ENCODE measurements around the gene CMTM2. TPM values are rescaled to one million over a fixed set of nuclear protein-coding genes. Genes with fewer than 3 reads are reported as not detected.
A peak's percentile ranks its signal among the peaks of the same experiment; 100 is the strongest.

Gene CMTM2
- total RNA-seq = 0.51 and 0.95 TPM in 2 replicates

GRCh38 chr16:66578651-66579531 is at the start of gene CMTM2:
TSS of gene CMTM2 (plus strand) at chr16:66579463. CDS start at chr16:66579608, 145 bp downstream.
- no peak within 1 kb of the TSS for H3K27ac Mint-ChIP-seq
- peaks cover 18% of the 10 kb centered on the region for H3K4me1 Mint-ChIP-seq
- no peak for DNase-seq
- peaks cover 31% of the 10 kb centered on the region for H3K27me3 Mint-ChIP-seq
- no peaks in the 10 kb centered on the region for H3K9me3 Mint-ChIP-seq
- peaks cover 28% of the 10 kb centered on the region for H3K36me3 Mint-ChIP-seq (ENCODE audit: low read depth)
- intact Hi-C loops (cut with micrococcal nuclease) = no loop called here
- H3K4me3 Mint-ChIP-seq = peak within 1 kb of the TSS; percentile 39

- peaks cover 36% of the 10 kb centered on the region for H3K4me1 Mint-ChIP-seq
- H3K4me3 Mint-ChIP-seq = no peak overlapping the region
- intact Hi-C loops (cut with micrococcal nuclease) = no loop called here
- peak overlapping the region; percentile 1 for H3K27ac Mint-ChIP-seq
- no peak for DNase-seq
- H3K9me3 Mint-ChIP-seq = no peaks in the 10 kb centered on the region
- H3K36me3 Mint-ChIP-seq (ENCODE audit: low read depth) = peaks cover 23% of the 10 kb centered on the region
- H3K27me3 Mint-ChIP-seq = no peaks in the 10 kb centered on the region
Observed at GRCh38 chr16:66529475-66529874, 49.8 kb upstream of the CMTM2 start.

- Mint-ChIP-seq H3K36me3 (ENCODE audit: low read depth) (peaks cover 40% of the 10 kb centered on the region), H3K27ac (no peak overlapping the region), H3K4me1 (peaks cover 24% of the 10 kb centered on the region), H3K4me3 (no peak overlapping the region), H3K27me3 (no peaks in the 10 kb centered on the region), H3K9me3 (no peaks in the 10 kb centered on the region)
- intact Hi-C loops (cut with micrococcal nuclease) = no loop called here
- no peak for DNase-seq
Observed at GRCh38 chr16:66534376-66534799, 44.9 kb upstream of the CMTM2 start.

GRCh38 chr16:66536525-66536924 is 42.7 kb upstream of the CMTM2 start:
- H3K4me3 Mint-ChIP-seq = no peak overlapping the region
- no peaks in the 10 kb centered on the region for H3K27me3 Mint-ChIP-seq
- H3K27ac Mint-ChIP-seq = no peak overlapping the region
- peaks cover 30% of the 10 kb centered on the region for H3K36me3 Mint-ChIP-seq (ENCODE audit: low read depth)
- H3K4me1 Mint-ChIP-seq = peaks cover 26% of the 10 kb centered on the region
- H3K9me3 Mint-ChIP-seq = no peaks in the 10 kb centered on the region
- intact Hi-C loops (cut with micrococcal nuclease) = no loop called here
- DNase-seq = no peak

- no peaks in the 10 kb centered on the region for H3K9me3 Mint-ChIP-seq
- intact Hi-C loops (cut with micrococcal nuclease) = no loop called here
- no peak overlapping the region for H3K27ac Mint-ChIP-seq
- no peak for DNase-seq
- no peak overlapping the region for H3K4me3 Mint-ChIP-seq
- H3K36me3 Mint-ChIP-seq (ENCODE audit: low read depth) = peaks cover 34% of the 10 kb centered on the region
- peaks cover 29% of the 10 kb centered on the region for H3K4me1 Mint-ChIP-seq
- no peaks in the 10 kb centered on the region for H3K27me3 Mint-ChIP-seq
Observed at GRCh38 chr16:66537236-66537635, 42.0 kb upstream of the CMTM2 start.

GRCh38 chr16:66538910-66539309 is 40.4 kb upstream of the CMTM2 start:
- H3K27ac Mint-ChIP-seq = peak overlapping the region; percentile 71
- H3K9me3 Mint-ChIP-seq = no peaks in the 10 kb centered on the region
- peaks cover 30% of the 10 kb centered on the region for H3K4me1 Mint-ChIP-seq
- intact Hi-C loops (cut with micrococcal nuclease) = no loop called here
- H3K27me3 Mint-ChIP-seq = no peaks in the 10 kb centered on the region
- peak overlapping the region; percentile 37 for H3K4me3 Mint-ChIP-seq
- no peak for DNase-seq
- H3K36me3 Mint-ChIP-seq (ENCODE audit: low read depth) = peaks cover 32% of the 10 kb centered on the region

- H3K9me3 Mint-ChIP-seq = no peaks in the 10 kb centered on the region
- H3K27ac Mint-ChIP-seq = peak overlapping the region; percentile 53
- H3K4me1 Mint-ChIP-seq = peaks cover 30% of the 10 kb centered on the region
Observed at GRCh38 chr16:66539623-66540469, 39.4 kb upstream of the CMTM2 start.

GRCh38 chr16:66541388-66542355 is 37.6 kb upstream of the CMTM2 start:
- peaks cover 29% of the 10 kb centered on the region for H3K4me1 Mint-ChIP-seq
- H3K9me3 Mint-ChIP-seq = no peaks in the 10 kb centered on the region
- H3K4me3 Mint-ChIP-seq = no peak overlapping the region
- H3K27ac Mint-ChIP-seq = peak overlapping the region; percentile 7
- peaks cover 26% of the 10 kb centered on the region for H3K36me3 Mint-ChIP-seq (ENCODE audit: low read depth)
- intact Hi-C loops (cut with micrococcal nuclease) = no loop called here
- no peaks in the 10 kb centered on the region for H3K27me3 Mint-ChIP-seq
- DNase-seq = no peak

More at GRCh38 chr16:66539623-66540469, 39.4 kb upstream of the CMTM2 start:
- Mint-ChIP-seq H3K4me3 (no peak overlapping the region), H3K27me3 (no peaks in the 10 kb centered on the region), H3K36me3 (ENCODE audit: low read depth) (peaks cover 30% of the 10 kb centered on the region)
- no peak for DNase-seq
- intact Hi-C loops (cut with micrococcal nuclease) = no loop called here

- peaks cover 24% of the 10 kb centered on the region for H3K36me3 Mint-ChIP-seq (ENCODE audit: low read depth)
- H3K27ac Mint-ChIP-seq = no peak overlapping the region
- H3K4me3 Mint-ChIP-seq = no peak overlapping the region
- no peaks in the 10 kb centered on the region for H3K27me3 Mint-ChIP-seq
- no peaks in the 10 kb centered on the region for H3K9me3 Mint-ChIP-seq
- intact Hi-C loops (cut with micrococcal nuclease) = no loop called here
- no peak for DNase-seq
- H3K4me1 Mint-ChIP-seq = peaks cover 32% of the 10 kb centered on the region
Observed at GRCh38 chr16:66542396-66542795, 36.9 kb upstream of the CMTM2 start.

GRCh38 chr16:66543541-66543940 is 35.7 kb upstream of the CMTM2 start:
- H3K4me3 Mint-ChIP-seq = no peak overlapping the region
- H3K9me3 Mint-ChIP-seq = no peaks in the 10 kb centered on the region
- H3K36me3 Mint-ChIP-seq (ENCODE audit: low read depth) = peaks cover 17% of the 10 kb centered on the region
- no peak for DNase-seq
- H3K4me1 Mint-ChIP-seq = peaks cover 35% of the 10 kb centered on the region
- intact Hi-C loops (cut with micrococcal nuclease) = no loop called here
- H3K27ac Mint-ChIP-seq = no peak overlapping the region
- no peaks in the 10 kb centered on the region for H3K27me3 Mint-ChIP-seq

- DNase-seq = no peak
- no peaks in the 10 kb centered on the region for H3K27me3 Mint-ChIP-seq
- peaks cover 15% of the 10 kb centered on the region for H3K36me3 Mint-ChIP-seq (ENCODE audit: low read depth)
- no peak overlapping the region for H3K4me3 Mint-ChIP-seq
- peaks cover 38% of the 10 kb centered on the region for H3K4me1 Mint-ChIP-seq
- intact Hi-C loops (cut with micrococcal nuclease) = no loop called here
- H3K27ac Mint-ChIP-seq = no peak overlapping the region
- H3K9me3 Mint-ChIP-seq = no peaks in the 10 kb centered on the region
Observed at GRCh38 chr16:66544016-66544757, 35.1 kb upstream of the CMTM2 start.

- Mint-ChIP-seq H3K9me3 (no peaks in the 10 kb centered on the region), H3K27ac (peak overlapping the region; percentile 5)
Observed at GRCh38 chr16:66547101-66547989, 31.9 kb upstream of the CMTM2 start.

More at GRCh38 chr16:66547101-66547989, 31.9 kb upstream of the CMTM2 start:
- DNase-seq = no peak
- intact Hi-C loops (cut with micrococcal nuclease) = no loop called here
- peaks cover 40% of the 10 kb centered on the region for H3K4me1 Mint-ChIP-seq
- peaks cover 9% of the 10 kb centered on the region for H3K36me3 Mint-ChIP-seq (ENCODE audit: low read depth)
- H3K27me3 Mint-ChIP-seq = peaks cover under 1% of the 10 kb centered on the region
- no peak overlapping the region for H3K4me3 Mint-ChIP-seq

Measured in activated CD4-positive, alpha-beta T cell treated with anti-CD3 and anti-CD28 coated beads, Interleukin-2, amount 10 ng/mL, durations not matched to agents 24 days and 14 days (primary cell).